Ishikawa (cell line): Measurements from ENCODE around the gene CAMTA1.

ENCODE experiments used
- NFIC ChIP-seq: IDR thresholded peaks from 2 replicates; pipeline ENCODE4 v1.6.1; 2012
- RAD21 ChIP-seq: IDR thresholded peaks from 2 replicates; pipeline ENCODE4 v1.6.1; 2012; ENCODE audit warnings: low read depth
- YY1 ChIP-seq: IDR thresholded peaks from 2 replicates; pipeline ENCODE4 v1.6.1; 2012; ENCODE audit warnings: low read depth

GRCh38 chr1:7408771-7409150, 623.5 kb downstream of the CAMTA1 start:
- no peak for TF ChIP-seq RAD21
- TF ChIP-seq NFIC = no peak
- TF ChIP-seq YY1 = no peak
